Astrocyte (in vitro differentiated cells and primary cell): Measurements from ENCODE around the gene POTEB3.
"Not testable (repeated sequence)": the region's sequence is repeated elsewhere in the genome, so short reads cannot be mapped to it uniquely, and the experiment has no call there.

Source experiments
- CTCF ChIP-seq: IDR thresholded peaks from 2 replicates; pipeline ENCODE4 v1.5.1; 2011; ENCODE audit warnings: low read depth, mild to moderate bottlenecking, inconsistent platforms, low read length, moderate library complexity; ENCODE audit not compliant: insufficient read depth
- EZH2 ChIP-seq: IDR thresholded peaks from 2 replicates; pipeline ENCODE4 v1.6.1; 2012; ENCODE audit warnings: mild to moderate bottlenecking, low read length, inconsistent platforms; ENCODE audit not compliant: insufficient read depth

GRCh38 chr15:21383866-21384485 lies 56.3 kb downstream of the POTEB3 start:
- not testable (repeated sequence) for TF ChIP-seq CTCF, EZH2
